CD1c-positive myeloid dendritic cell (primary cell): ENCODE results near the gene CISD2.
"Not testable (repeated sequence)": the region's sequence is repeated elsewhere in the genome, so short reads cannot be mapped to it uniquely, and the experiment has no call there.

ENCODE experiments used
- DNase-seq: peaks from one replicate; pipeline ENCODE4 v3.0.0-alpha.2; 2016; ENCODE audit errors: extremely low spot score

The CISD2 gene

GRCh38 chr4:102918859-102919258 is 50.1 kb downstream of the CISD2 start:
- DNase-seq: no peak

GRCh38 chr4:102919697-102920096 is 50.9 kb downstream of the CISD2 start:
- DNase-seq: not testable (repeated sequence)

DNA sequence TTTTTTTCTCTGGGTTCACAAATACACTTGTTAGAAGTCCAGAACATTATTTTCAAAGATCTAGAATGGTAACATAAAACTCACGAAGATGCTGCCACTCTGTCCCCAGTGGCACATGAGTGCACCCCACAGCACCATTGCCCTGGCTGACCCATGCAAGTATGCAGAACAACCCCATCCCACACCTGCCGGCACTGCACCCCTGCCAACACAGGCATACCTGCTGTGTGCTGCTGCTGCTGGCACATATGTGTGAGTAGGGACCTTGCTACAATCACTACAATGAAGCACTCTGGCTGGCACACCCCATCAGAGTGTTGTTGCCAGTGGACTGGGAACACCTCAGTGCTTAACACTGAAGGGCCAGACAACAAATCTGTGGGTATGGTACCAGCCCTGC is 66.9 kb downstream of the CISD2 start:
- DNase-seq: no peak

GRCh38 chr4:102938063-102938462 is 69.3 kb downstream of the CISD2 start:
- DNase-seq: not testable (repeated sequence)
